T-helper 1 cell treated with Interleukin-12 subunit alpha and Interleukin-12 subunit beta and Interleukin-4 antibody, amounts not matched to agents 30 ng/mL and 1 ng/mL, for 36 hours (primary cell): Measurements from ENCODE around the gene MRPL12. TPM values are rescaled to one million over a fixed set of nuclear protein-coding genes. Genes with fewer than 3 reads are reported as not detected.

Experiments used
- intact Hi-C: fragments of 100-400 bp; cut with micrococcal nuclease; formaldehyde crosslinking; loops from one replicate; pipeline ENCODE4 v1.15.1; 2024
- total RNA-seq: library from RNA; stranded (reverse); gene quantifications from 2 replicates; pipeline ENCODE4 v1.2.3, GENCODE V29; 2022

The MRPL12 gene
- total RNA-seq, 1 donor from 2014 or later = 85.6 TPM

GRCh38 chr17:81681672-81682071 lies 21.5 kb upstream of the MRPL12 start:
- intact Hi-C loops = loop anchor here (2.0 to 5.0 kb wide), 2 partner anchors 129 to 179 kb away; partner anchors contain the start of genes FAAP100 and P4HB

- intact Hi-C loops = loop anchor here (1.0 to 5.0 kb wide), 5 partner anchors 16 to 178 kb away; partner anchors contain the start of genes CCDC137, FAAP100, MRPL12 and NPLOC4
Measured at GRCh38 chr17:81682565-81683207, 20.5 kb upstream of the MRPL12 start.

GRCh38 chr17:81683208-81683583 lies 20.0 kb upstream of the MRPL12 start:
- intact Hi-C loops = loop anchor here (1.0 to 5.0 kb wide), 5 partner anchors 17 to 178 kb away; partner anchors contain the start of genes CCDC137, FAAP100, MRPL12 and NPLOC4

- intact Hi-C loops = loop anchor here (1.0 to 5.0 kb wide), 5 partner anchors 18 to 177 kb away; partner anchors contain the start of genes CCDC137, FAAP100, MRPL12 and NPLOC4
Measured at GRCh38 chr17:81683584-81684441, 19.4 kb upstream of the MRPL12 start, which contains the start of the genes ARL16 and HGS. Gene ARL16 (minus strand): TSS chr17:81683797. CDS start chr17:81683753, 44 bp downstream. Gene HGS (plus strand): TSS chr17:81684011. CDS start chr17:81684067, 56 bp downstream.

- intact Hi-C loops = loop anchor here (5.0 kb wide), 1 partner anchor 132 kb away; the partner anchor contains the start of gene FAAP100
Measured at GRCh38 chr17:81684442-81684911, 18.7 kb upstream of the MRPL12 start.

- intact Hi-C loops = no loop called here
Measured at GRCh38 chr17:81685108-81685507, 18.1 kb upstream of the MRPL12 start.

- intact Hi-C loops = no loop called here
Measured at GRCh38 chr17:81686614-81687013, 16.6 kb upstream of the MRPL12 start.

- intact Hi-C loops = no loop called here
Measured at GRCh38 chr17:81687770-81688541, 15.2 kb upstream of the MRPL12 start.

- intact Hi-C loops = no loop called here
Measured at GRCh38 chr17:81688616-81689015, 14.6 kb upstream of the MRPL12 start.

GRCh38 chr17:81690066-81690465 lies 13.1 kb upstream of the MRPL12 start:
- intact Hi-C loops = no loop called here

- intact Hi-C loops = no loop called here
Measured at GRCh38 chr17:81690549-81690948, 12.6 kb upstream of the MRPL12 start.

GRCh38 chr17:81691196-81691595 lies 12.0 kb upstream of the MRPL12 start:
- intact Hi-C loops = no loop called here

- intact Hi-C loops = no loop called here
Measured at GRCh38 chr17:81691608-81692007, 11.6 kb upstream of the MRPL12 start.

GRCh38 chr17:81693509-81694210 lies 9.5 kb upstream of the MRPL12 start:
- intact Hi-C loops = no loop called here

- intact Hi-C loops = no loop called here
Measured at GRCh38 chr17:81694810-81695209, 8.4 kb upstream of the MRPL12 start.

GRCh38 chr17:81695211-81695610 lies 8.0 kb upstream of the MRPL12 start:
- intact Hi-C loops = no loop called here

GRCh38 chr17:81695801-81696200 lies 7.4 kb upstream of the MRPL12 start:
- intact Hi-C loops = no loop called here

GRCh38 chr17:81696218-81696941 lies 6.8 kb upstream of the MRPL12 start:
- intact Hi-C loops = no loop called here

- intact Hi-C loops = no loop called here
Measured at GRCh38 chr17:81697261-81698044, 5.7 kb upstream of the MRPL12 start.
